ENCODE measurements around the gene STXBP1.

DNA sequence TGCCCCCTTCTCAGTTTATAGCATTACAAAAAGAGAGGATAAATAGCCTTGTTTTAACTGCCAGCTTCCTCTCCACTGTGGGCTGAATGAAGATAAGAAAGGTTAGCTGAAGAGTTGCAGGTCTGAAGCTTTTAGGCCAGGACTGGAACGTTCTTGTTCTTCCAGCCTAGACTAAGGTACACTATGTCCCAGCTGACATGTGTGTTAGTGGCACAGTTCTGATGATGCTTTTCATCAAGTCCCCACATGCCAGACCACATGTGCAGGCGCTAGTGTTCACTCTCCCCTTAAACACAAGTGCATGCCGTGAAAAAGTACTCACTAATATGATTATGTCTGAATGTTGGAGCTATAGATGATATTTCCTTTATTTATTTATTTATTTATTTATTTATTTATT, 40.7 kb downstream of the STXBP1 start:
- TF ChIP-seq, protein P1, sequence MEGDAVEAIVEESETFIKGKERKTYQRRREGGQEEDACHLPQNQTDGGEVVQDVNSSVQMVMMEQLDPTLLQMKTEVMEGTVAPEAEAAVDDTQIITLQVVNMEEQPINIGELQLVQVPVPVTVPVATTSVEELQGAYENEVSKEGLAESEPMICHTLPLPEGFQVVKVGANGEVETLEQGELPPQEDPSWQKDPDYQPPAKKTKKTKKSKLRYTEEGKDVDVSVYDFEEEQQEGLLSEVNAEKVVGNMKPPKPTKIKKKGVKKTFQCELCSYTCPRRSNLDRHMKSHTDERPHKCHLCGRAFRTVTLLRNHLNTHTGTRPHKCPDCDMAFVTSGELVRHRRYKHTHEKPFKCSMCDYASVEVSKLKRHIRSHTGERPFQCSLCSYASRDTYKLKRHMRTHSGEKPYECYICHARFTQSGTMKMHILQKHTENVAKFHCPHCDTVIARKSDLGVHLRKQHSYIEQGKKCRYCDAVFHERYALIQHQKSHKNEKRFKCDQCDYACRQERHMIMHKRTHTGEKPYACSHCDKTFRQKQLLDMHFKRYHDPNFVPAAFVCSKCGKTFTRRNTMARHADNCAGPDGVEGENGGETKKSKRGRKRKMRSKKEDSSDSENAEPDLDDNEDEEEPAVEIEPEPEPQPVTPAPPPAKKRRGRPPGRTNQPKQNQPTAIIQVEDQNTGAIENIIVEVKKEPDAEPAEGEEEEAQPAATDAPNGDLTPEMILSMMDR (IDR thresholded peaks at IDR 0.05 in 4 of 5, conservative IDR thresholded peaks at IDR 0.05 in 1 of 5) = no peak
- no peak for TF ChIP-seq POLR2A (IDR thresholded peaks at IDR 0.05)

Measured in gastrocnemius medialis (tissue), 4 donors.